Measurements from ENCODE around the gene CYSTM1. TPM values are rescaled to one million over a fixed set of nuclear protein-coding genes. Genes with fewer than 3 reads are reported as not detected.

CYSTM1 gene
- total and polyA plus RNA-seq, 2 of the 8 experiments (the other 6 are each of a cell fraction or from before 2014, with no cell fraction given), result 25.0 to 47.8 TPM

- Histone ChIP-seq H3K79me2 (ENCODE audit: control insufficient read depth in 1 of 2, insufficient read depth in 2 of 2, low read length in 2 of 2) (no peaks in the 10 kb centered on the region), H3K27ac (ENCODE audit: low read depth, low read length) (no peak overlapping the region), H4K91ac (replicated peaks; ENCODE audit: insufficient read length, low read length) (no peak overlapping the region), H3K4me3 (ENCODE audit: extremely low read depth in 1 of 4, insufficient read depth in 2 of 4, low read depth in 3 of 4, low read length in 4 of 4) (no peak overlapping the region), H2BK5ac (ENCODE audit: low read depth, low read length) (no peak overlapping the region), H3K23me2 (ENCODE audit: low read depth, low read length) (no peaks in the 10 kb centered on the region), H3K4ac (replicated peaks; ENCODE audit: insufficient read length, low read depth, low read length) (no peak overlapping the region), H3K56ac (replicated peaks; ENCODE audit: insufficient read length, low read depth, low read length) (no peak overlapping the region), H3K27me3 (replicated peaks in 1 of 4; ENCODE audit: control insufficient read depth in 3 of 4, extremely low read depth in 1 of 4, insufficient read depth in 3 of 4, low read length in 3 of 4) (no peaks in the 10 kb centered on the region), H2AK5ac (ENCODE audit: low read depth, low read length) (no peak overlapping the region), H2BK120ac (replicated peaks; ENCODE audit: low read depth, low read length) (no peak overlapping the region), H3K9me3 (ENCODE audit: insufficient read depth in 2 of 2, low read depth in 1 of 2, low read length in 1 of 2) (no peaks in the 10 kb centered on the region), H2BK20ac (ENCODE audit: low read length) (no peak overlapping the region), H3K23ac (ENCODE audit: insufficient read length) (no peak overlapping the region), H4K5ac (ENCODE audit: insufficient read length, low read depth, low read length) (no peak overlapping the region), H3K36me3 (ENCODE audit: control insufficient read depth in 2 of 4, insufficient read depth in 4 of 4, low read length in 3 of 4) (no peaks in the 10 kb centered on the region), H2BK12ac (ENCODE audit: low read depth, low read length) (no peak overlapping the region), H4K8ac (ENCODE audit: extremely low read depth, insufficient read depth, low read length) (no peak overlapping the region), H2BK15ac (ENCODE audit: low read length) (no peak overlapping the region), H4K20me1 (replicated peaks in 1 of 2; ENCODE audit: control insufficient read depth in 1 of 2, insufficient read depth in 2 of 2, low read length in 2 of 2) (no peaks in the 10 kb centered on the region), H3K9ac (replicated peaks in 1 of 4; ENCODE audit: extremely low read depth in 1 of 4, low read depth in 3 of 4, low read length in 3 of 4) (no peak overlapping the region), H3K18ac (ENCODE audit: extremely low read depth, low read length) (no peak overlapping the region), H3K14ac (ENCODE audit: insufficient read length) (no peak overlapping the region), H3K4me2 (ENCODE audit: insufficient read depth in 1 of 2, low read depth in 2 of 2, low read length in 2 of 2) (no peak overlapping the region), H3K4me1 (replicated peaks in 1 of 4; ENCODE audit: control insufficient read depth in 3 of 4, insufficient read depth in 4 of 4, low read length in 3 of 4) (peaks cover 2 to 7% (median 4%) of the 10 kb centered on the region in 4 experiments), H3K79me1 (ENCODE audit: low read depth, low read length) (no peaks in the 10 kb centered on the region), H2AFZ (ENCODE audit: low read length) (no peak overlapping the region)
- POLR2A ChIA-PET (ENCODE audit: partially characterized antibody), result no interaction called here
- DNase-seq (ENCODE audit: low read depth in 1 of 2, low spot score in 2 of 2) (no peak), FAIRE-seq (no peak)
- CTCF ChIA-PET (ENCODE audit: partially characterized antibody), result no interaction called here
- 91% methylated on average over 2 of the region's 2 CpGs; no CpG with 5 or more reads in 1 of the 2 experiments for WGBS, 2 experiments (ENCODE audit: extremely low coverage in 1 of 2, insufficient coverage in 1 of 2, insufficient read length in 1 of 2, insufficient replicate concordance in 2 of 2, low coverage in 1 of 2, low lambda C conversion rate in 2 of 2, missing lambda C conversion rate in 1 of 2)
- TF ChIP-seq HDAC6 (IDR thresholded peaks at IDR 0.05; ENCODE audit: low read depth, low read length), result no peak
- no peak for TF ChIP-seq KDM4A (IDR thresholded peaks at IDR 0.05; ENCODE audit: low read depth, low read length, severe bottlenecking)
- TF ChIP-seq TBP (IDR thresholded peaks at IDR 0.05; ENCODE audit: low read depth, low read length), result no peak
- no peak for TF ChIP-seq EGR1 (IDR thresholded peaks at IDR 0.05; ENCODE audit: borderline replicate concordance, low read depth, low read length)
- no peak for TF ChIP-seq BACH1 (IDR thresholded peaks at IDR 0.05; ENCODE audit: low read length)
- TF ChIP-seq RAD21 (IDR thresholded peaks at IDR 0.05 in 1 of 2, conservative IDR thresholded peaks at IDR 0.05 in 1 of 2; ENCODE audit: low read depth in 2 of 2, low read length in 2 of 2), result no peak
- no peak for TF ChIP-seq ATF2 (IDR thresholded peaks at IDR 0.05; ENCODE audit: low read length)
- no peak for TF ChIP-seq TCF12 (IDR thresholded peaks at IDR 0.05; ENCODE audit: low read depth, low read length)
- TF ChIP-seq BCL11A (IDR thresholded peaks at IDR 0.05; ENCODE audit: low read depth in 2 of 2, low read length in 2 of 2), result no peak
- no peak for TF ChIP-seq JUN (IDR thresholded peaks at IDR 0.05; ENCODE audit: low read depth, low read length)
- TF ChIP-seq NRF1 (IDR thresholded peaks at IDR 0.05; ENCODE audit: low read depth, low read length), result no peak
These were observed 10.4 kb downstream of the CYSTM1 start for GRCh38 chr5:140185409-140185808.

Data from H1 (cell line).